Activated CD4-positive, alpha-beta T cell treated with anti-CD3 and anti-CD28 coated beads, Interleukin-2, amount 10 ng/mL, durations not matched to agents 24 days and 14 days (primary cell): ENCODE data around the gene DNAJC12. TPM values are rescaled to one million over a fixed set of nuclear protein-coding genes. Genes with fewer than 3 reads are reported as not detected.

Experiments used
- DNase-seq: peaks from one replicate; pipeline ENCODE4 v3.0.0; 2022
- H3K27ac Mint-ChIP-seq: one replicate; pipeline ENCODE4 v1.8.0; 2022; ENCODE audit warnings: mild to moderate bottlenecking, mixed read lengths
- H3K27me3 Mint-ChIP-seq: one replicate; pipeline ENCODE4 v1.8.0; 2022; ENCODE audit warnings: mixed read lengths
- H3K36me3 Mint-ChIP-seq: one replicate; pipeline ENCODE4 v1.8.0; 2022; ENCODE audit warnings: low read depth, mild to moderate bottlenecking, mixed read lengths
- H3K4me1 Mint-ChIP-seq: one replicate; pipeline ENCODE4 v1.8.0; 2021; ENCODE audit warnings: mixed read lengths
- H3K4me3 Mint-ChIP-seq: one replicate; pipeline ENCODE4 v1.8.0; 2022; ENCODE audit warnings: mild to moderate bottlenecking, moderate library complexity, mixed read lengths
- H3K9me3 Mint-ChIP-seq: one replicate; pipeline ENCODE4 v1.8.0; 2021; ENCODE audit warnings: mixed read lengths
- intact Hi-C: fragments of 100-400 bp; cut with micrococcal nuclease; formaldehyde crosslinking; loops from one replicate; pipeline ENCODE4 v1.15.1; 2023
- total RNA-seq: library from RNA; stranded (reverse); gene quantifications from 2 replicates; pipeline ENCODE4 v1.2.3, GENCODE V29; 2022

The DNAJC12 gene
- total RNA-seq, 1 donor from 2014 or later: 23.8 TPM

DNA sequence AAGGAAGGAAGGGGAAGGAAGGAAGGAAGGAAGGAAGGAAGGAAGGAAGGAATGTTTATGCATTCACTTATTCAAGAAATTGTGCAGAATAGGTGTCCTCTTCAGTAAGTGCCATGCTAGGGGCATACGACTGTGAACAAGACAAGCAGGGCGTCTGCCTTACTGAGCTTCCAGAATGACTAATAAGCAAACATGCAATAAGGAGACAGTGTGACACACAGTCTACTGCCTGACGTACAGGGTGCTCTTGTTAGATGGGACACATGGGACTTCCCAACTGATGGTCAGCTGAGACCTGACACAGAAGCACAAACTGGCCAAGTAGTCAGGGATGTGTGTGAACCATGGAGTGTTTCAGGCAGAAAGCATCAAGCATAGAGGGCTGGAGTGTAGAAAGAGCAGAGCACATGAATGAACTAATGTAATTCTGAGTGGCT, 18.2 kb downstream of the DNAJC12 start:
- intact Hi-C loops: no loop called here
- Mint-ChIP-seq H3K27ac (peak overlapping the region; percentile 49), H3K27me3 (no peaks in the 10 kb centered on the region), H3K4me1 (peaks cover 18% of the 10 kb centered on the region), H3K9me3 (no peaks in the 10 kb centered on the region), H3K4me3 (no peak overlapping the region), H3K36me3 (peaks cover 11% of the 10 kb centered on the region)
- no peak for DNase-seq

DNA sequence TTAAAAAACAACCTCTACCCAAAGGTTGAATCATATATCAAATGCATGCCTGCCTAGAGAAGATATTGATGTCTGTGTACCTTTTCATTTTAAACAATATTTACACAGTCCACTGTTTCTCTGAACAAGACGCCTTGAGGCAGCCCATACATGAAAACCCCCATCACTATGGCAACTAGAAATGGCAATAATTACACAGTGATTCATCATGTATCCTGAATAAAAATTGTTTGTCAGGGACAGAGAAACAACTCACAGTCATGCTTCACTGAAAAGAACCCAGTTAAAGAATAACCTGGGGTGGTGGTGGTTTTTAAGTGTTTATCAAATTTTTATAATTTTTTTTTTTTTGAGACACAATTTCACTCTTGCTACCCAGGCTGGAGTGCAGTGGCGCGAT, 19.7 kb downstream of the DNAJC12 start:
- intact Hi-C loops: no loop called here
- Mint-ChIP-seq H3K4me1 (peaks cover 18% of the 10 kb centered on the region), H3K27me3 (no peaks in the 10 kb centered on the region), H3K27ac (peak overlapping the region; percentile 46), H3K4me3 (no peak overlapping the region), H3K36me3 (peaks cover 11% of the 10 kb centered on the region), H3K9me3 (no peaks in the 10 kb centered on the region)
- no peak for DNase-seq

DNA sequence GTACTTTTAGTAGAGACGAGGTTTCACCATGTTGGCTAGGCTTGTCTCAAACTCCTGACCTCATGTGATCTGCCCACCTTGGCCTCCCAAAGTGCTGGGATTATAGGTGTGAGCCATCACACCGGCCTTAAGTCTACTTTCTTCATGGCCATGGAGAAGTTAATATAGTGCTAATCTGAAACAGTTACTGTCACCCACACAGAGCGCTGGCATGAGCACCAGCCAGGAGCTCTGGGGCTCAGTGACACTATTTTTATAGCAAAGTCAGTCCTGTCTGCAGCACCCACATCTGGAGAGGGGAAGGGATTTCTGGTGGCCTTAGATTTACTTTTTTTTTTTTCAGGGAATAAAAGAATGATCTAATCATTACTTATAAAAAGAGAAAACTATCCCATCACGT, 21.3 kb downstream of the DNAJC12 start:
- no peaks in the 10 kb centered on the region for H3K27me3 Mint-ChIP-seq
- H3K36me3 Mint-ChIP-seq: peaks cover 7% of the 10 kb centered on the region
- peak overlapping the region; percentile 22 for H3K4me3 Mint-ChIP-seq
- DNase-seq: no peak
- no peaks in the 10 kb centered on the region for H3K9me3 Mint-ChIP-seq
- intact Hi-C loops: no loop called here
- H3K27ac Mint-ChIP-seq: peak overlapping the region; percentile 79
- H3K4me1 Mint-ChIP-seq: peaks cover 14% of the 10 kb centered on the region

DNA sequence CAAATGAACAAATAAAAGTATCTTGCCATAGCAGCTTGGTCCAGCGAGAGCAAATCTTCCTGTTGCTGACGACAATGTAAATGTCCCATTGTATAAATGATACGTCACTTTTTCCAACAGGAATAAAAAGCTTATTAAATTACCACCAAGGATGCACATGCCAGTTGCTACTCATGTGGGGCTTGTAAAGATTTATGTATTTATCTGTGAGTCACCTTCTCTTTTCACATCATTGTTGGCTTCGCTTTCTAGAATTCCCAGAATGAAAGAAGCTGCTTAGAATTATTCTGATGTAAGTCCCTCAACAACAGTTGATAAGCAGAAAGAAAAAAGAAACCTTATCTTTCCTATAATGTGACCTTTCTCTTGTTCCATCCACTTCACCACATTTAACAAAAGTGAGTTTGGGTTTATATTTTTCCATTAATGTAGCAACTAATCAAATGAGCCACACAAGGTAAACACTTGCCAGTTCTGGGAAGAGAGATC, 22.4 kb downstream of the DNAJC12 start:
- intact Hi-C loops: loop anchor here (1.0 kb wide), 2 partner anchors 12 to 24 kb away; no protein-coding TSS in a partner anchor
- Mint-ChIP-seq H3K4me3 (peak overlapping the region; percentile 37), H3K27me3 (no peaks in the 10 kb centered on the region), H3K36me3 (peaks cover 12% of the 10 kb centered on the region), H3K4me1 (peaks cover 13% of the 10 kb centered on the region), H3K27ac (peak overlapping the region; percentile 73), H3K9me3 (no peaks in the 10 kb centered on the region)
- DNase-seq: no peak

DNA sequence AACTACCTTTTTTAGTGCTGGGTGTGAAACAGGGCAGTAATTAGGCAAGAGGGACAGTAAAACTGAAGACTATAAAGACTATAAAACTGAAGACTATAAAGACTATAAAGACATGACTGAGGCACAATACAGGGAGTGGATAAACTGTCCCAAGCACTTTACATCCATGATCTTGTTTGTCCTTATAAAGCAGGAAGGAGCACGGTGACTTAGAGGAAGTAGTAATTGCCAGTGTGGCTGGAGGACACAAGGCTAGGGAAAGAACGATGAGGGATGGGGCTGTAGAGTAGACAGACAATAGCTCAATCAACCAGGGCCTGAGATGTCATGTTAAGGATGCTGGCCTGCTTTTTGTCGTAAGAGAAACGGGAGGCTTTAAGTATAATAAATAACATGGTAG, 26.0 kb downstream of the DNAJC12 start:
- Mint-ChIP-seq H3K27ac (no peak overlapping the region), H3K27me3 (no peaks in the 10 kb centered on the region), H3K4me1 (peaks cover 14% of the 10 kb centered on the region), H3K4me3 (no peak overlapping the region), H3K36me3 (peaks cover 21% of the 10 kb centered on the region), H3K9me3 (peaks cover 9% of the 10 kb centered on the region)
- intact Hi-C loops: no loop called here
- DNase-seq: no peak

DNA sequence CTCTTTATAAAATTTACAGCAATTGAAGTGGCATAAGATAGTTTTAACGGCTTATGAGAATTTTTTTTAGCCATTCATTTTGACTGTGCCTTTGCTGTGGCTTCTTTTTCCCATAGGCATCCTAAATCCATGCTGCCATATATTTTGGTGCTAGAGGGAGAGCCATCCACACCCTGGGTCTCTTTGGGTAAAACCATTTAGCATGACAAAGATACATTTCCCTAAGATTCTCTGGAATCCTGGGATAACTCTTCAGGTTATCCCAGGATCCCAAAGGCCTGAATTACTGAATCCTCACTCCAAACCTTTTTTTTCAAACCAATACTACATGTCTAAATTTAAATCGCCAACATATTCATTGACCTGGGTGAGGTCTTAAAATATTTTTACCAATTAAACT, 28.9 kb downstream of the DNAJC12 start:
- H3K4me1 Mint-ChIP-seq: peaks cover 11% of the 10 kb centered on the region
- no peak overlapping the region for H3K27ac Mint-ChIP-seq
- no peak for DNase-seq
- H3K27me3 Mint-ChIP-seq: no peaks in the 10 kb centered on the region
- H3K4me3 Mint-ChIP-seq: no peak overlapping the region
- intact Hi-C loops: no loop called here
- peaks cover 24% of the 10 kb centered on the region for H3K36me3 Mint-ChIP-seq
- peaks cover 9% of the 10 kb centered on the region for H3K9me3 Mint-ChIP-seq

DNA sequence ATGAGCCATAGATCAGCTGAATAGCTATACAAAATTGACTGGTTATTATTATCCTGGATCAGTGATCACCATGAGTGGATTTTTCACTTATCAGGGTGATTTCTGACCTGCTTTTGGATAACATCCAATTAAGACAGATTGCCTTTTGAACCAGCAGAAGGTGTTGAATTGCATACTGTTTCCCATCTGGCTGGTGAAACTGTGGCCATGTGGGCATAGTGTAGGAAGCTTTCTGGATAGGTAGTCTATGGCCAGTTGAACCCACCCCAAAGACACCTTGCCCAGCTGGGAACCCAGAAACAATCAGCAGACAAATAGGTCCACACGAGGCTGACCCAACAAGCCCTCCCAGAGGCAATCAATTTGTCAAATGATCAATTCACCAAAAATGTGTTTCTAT, 29.3 kb downstream of the DNAJC12 start:
- Mint-ChIP-seq H3K4me3 (no peak overlapping the region), H3K27me3 (no peaks in the 10 kb centered on the region), H3K4me1 (peaks cover 15% of the 10 kb centered on the region), H3K27ac (no peak overlapping the region), H3K9me3 (peaks cover 9% of the 10 kb centered on the region), H3K36me3 (peaks cover 24% of the 10 kb centered on the region)
- no peak for DNase-seq
- intact Hi-C loops: no loop called here

DNA sequence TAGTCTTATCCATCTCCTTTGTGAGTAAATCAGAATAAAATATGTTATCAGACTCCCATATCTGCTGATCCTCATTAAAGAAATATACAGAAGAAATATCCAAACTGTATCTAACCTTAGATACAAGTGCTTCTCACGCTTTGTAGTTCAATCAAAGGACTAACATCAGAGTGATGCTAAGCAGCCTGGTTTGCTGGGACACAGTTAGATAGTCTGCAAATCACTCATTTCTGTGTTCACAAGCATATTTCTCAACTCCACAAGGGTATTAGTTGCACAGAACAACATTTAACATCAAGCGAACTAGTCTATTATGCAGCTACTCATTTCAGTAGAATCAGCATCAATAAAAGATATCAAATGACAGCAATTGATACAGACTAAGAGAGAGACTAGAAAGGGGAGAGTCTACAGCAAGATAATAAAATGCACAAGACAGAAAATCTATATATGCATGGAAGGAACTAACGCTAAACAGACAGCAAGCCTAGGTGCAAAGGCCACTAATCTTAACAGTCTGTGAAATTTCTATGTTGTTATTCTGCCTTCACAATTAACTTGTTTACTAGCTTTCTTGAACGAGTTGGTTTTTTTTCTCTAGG, 30.0 kb downstream of the DNAJC12 start:
- DNase-seq: no peak
- Mint-ChIP-seq H3K4me1 (peaks cover 21% of the 10 kb centered on the region), H3K27ac (no peak overlapping the region), H3K9me3 (peaks cover 9% of the 10 kb centered on the region), H3K27me3 (no peaks in the 10 kb centered on the region), H3K4me3 (no peak overlapping the region), H3K36me3 (peaks cover 24% of the 10 kb centered on the region)
- intact Hi-C loops: no loop called here

DNA sequence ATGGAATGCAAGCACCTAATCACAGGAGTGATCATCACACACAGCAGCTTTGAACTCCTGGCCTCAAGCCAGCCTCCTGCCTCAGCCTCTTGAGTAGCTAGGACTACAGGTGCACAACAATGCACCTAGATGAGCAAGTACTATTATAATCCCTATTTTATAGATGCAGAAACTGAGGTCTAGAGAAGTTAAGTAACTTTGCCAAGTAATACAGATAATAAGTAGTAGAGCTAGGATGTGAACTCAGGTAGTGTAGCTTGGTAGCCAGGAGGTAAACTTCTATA, 33.7 kb downstream of the DNAJC12 start:
- H3K36me3 Mint-ChIP-seq: peaks cover 10% of the 10 kb centered on the region
- peaks cover 3% of the 10 kb centered on the region for H3K9me3 Mint-ChIP-seq
- peak overlapping the region; percentile 84 for H3K27ac Mint-ChIP-seq
- no peak for DNase-seq
- intact Hi-C loops: no loop called here
- no peaks in the 10 kb centered on the region for H3K27me3 Mint-ChIP-seq
- no peak overlapping the region for H3K4me3 Mint-ChIP-seq
- peaks cover 22% of the 10 kb centered on the region for H3K4me1 Mint-ChIP-seq

DNA sequence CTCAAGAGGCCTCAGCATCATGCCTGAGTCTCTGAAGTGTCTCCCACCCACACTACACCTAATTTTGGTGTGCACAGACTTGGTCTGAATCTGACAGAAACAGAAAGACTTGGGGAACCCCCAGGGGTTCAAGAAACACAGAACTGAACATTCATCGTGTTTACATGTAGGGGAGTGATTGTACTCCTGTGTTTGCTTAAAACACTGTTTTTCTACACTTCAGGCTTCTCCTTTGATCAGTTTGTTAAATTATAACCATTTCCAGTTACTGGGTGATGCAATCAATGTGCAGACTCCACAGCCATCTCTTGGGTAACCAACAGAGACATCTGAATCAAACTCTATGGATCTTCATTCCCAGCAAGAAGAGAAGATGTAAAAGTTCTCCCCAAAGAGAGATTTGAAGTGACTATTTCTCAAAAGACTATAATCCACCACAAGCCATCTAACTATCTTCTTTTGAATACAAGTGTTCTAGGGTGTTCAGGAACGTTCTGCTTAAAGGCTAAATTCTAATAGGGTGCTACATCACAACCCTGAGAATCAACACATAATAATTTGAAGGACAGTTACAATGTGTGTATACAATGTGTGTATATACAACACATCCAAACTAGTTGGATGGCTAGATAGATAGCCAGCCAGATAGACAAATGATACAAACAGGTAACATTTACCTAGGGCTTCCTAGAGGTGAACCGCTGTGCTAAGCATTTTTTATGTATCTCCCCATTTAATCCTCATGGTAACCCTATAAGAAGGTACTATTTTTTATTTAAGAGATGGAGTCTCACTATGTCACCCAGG, 34.2 kb downstream of the DNAJC12 start:
- H3K27ac Mint-ChIP-seq: peak overlapping the region; percentile 84
- peaks cover 22% of the 10 kb centered on the region for H3K4me1 Mint-ChIP-seq
- DNase-seq: no peak
- peak overlapping the region; percentile 30 for H3K4me3 Mint-ChIP-seq
- no peaks in the 10 kb centered on the region for H3K9me3 Mint-ChIP-seq
- intact Hi-C loops: loop anchor here (1.0 kb wide), 3 partner anchors 12 to 46 kb away; no protein-coding TSS in a partner anchor
- H3K27me3 Mint-ChIP-seq: no peaks in the 10 kb centered on the region
- H3K36me3 Mint-ChIP-seq: peaks cover 7% of the 10 kb centered on the region

DNA sequence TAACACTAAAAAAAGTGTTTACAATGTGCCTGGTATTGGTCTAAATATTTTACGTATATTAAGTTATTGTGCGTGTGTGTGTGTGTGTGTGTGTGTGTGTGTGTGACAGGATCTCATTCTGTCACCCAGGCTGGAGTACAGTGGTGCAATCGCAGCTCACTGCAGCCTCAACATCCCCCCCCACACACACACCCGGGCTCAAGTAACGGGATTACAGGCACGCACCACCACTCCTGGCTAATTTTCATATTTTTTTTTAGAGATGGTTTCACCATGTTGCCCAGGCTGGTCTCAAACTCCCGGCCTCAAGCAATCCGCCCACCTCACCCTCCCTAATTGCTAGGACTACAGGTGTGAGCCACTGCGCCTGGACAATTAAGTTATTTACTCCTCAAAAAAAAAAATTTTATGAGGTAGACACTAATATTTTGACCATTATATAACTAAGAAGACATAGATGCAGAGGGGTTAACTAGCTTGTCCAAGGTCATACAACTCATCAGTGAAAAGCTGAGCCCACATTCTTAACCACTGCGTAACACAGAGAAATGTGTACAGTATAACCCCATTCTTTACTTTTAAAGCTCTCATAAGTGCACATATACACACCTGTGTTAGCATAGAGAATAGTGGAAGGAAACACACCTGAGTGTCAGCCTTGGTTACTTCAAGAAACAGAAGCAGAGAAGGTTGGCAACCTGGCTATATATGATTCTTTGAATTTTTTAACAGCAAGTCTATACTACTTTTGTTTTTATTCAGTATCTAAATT, 35.0 kb downstream of the DNAJC12 start:
- Mint-ChIP-seq H3K9me3 (no peaks in the 10 kb centered on the region), H3K27ac (peak overlapping the region; percentile 29), H3K36me3 (peaks cover 5% of the 10 kb centered on the region), H3K4me3 (no peak overlapping the region), H3K4me1 (peaks cover 22% of the 10 kb centered on the region), H3K27me3 (no peaks in the 10 kb centered on the region)
- intact Hi-C loops: loop anchor here (1.0 kb wide), 3 partner anchors 12 to 46 kb away; no protein-coding TSS in a partner anchor
- DNase-seq: no peak

DNA sequence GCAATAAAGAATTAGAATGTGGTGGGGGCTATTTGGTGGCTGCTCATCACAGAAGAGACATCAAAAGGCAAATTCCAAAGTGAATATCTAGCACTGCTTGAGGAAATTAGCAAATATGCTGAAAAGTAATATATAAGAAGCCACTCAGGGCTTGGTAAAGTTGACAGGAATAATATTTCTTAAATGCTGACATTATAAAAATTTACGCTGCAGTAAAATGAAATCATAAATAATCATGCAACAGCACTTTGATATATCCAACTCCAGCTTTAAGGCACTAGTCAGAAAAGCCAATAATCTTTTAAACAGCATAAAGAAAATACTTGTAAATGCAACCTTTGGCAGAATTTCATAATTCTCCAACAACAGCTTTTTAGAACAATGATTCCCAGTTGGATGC, 36.9 kb downstream of the DNAJC12 start:
- H3K4me1 Mint-ChIP-seq: peaks cover 15% of the 10 kb centered on the region
- intact Hi-C loops: no loop called here
- no peaks in the 10 kb centered on the region for H3K9me3 Mint-ChIP-seq
- no peaks in the 10 kb centered on the region for H3K27me3 Mint-ChIP-seq
- no peak for DNase-seq
- H3K36me3 Mint-ChIP-seq: peaks cover 3% of the 10 kb centered on the region
- no peak overlapping the region for H3K27ac Mint-ChIP-seq
- H3K4me3 Mint-ChIP-seq: no peak overlapping the region

DNA sequence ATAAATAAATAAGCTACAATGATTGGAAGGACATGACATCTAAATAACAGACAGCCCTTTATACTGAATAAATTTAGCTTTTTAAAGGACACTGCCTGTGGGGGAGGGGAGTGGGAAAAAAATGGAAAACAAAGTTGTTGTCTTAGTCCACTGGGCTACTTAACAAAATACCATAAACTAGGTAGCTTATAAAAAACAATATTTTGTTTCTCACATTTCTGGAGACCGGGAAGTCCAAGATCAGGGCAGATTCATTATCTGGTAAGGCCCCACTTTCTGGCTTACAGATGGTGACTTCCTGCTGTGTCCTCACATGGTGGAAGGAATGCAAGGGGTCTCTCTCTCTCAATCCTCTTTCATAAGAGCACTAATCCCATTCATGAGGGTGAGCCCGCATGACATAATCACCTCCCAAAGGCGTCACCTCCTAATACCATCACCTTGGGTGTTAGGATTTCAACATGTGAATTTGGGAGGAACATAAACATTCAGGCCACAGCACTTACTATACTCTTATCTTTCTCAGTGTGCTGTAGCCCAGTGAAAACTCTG, 43.0 kb downstream of the DNAJC12 start:
- intact Hi-C loops: no loop called here
- no peak overlapping the region for H3K4me3 Mint-ChIP-seq
- H3K4me1 Mint-ChIP-seq: peaks cover 20% of the 10 kb centered on the region
- no peaks in the 10 kb centered on the region for H3K36me3 Mint-ChIP-seq
- H3K27ac Mint-ChIP-seq: no peak overlapping the region
- H3K27me3 Mint-ChIP-seq: no peaks in the 10 kb centered on the region
- no peaks in the 10 kb centered on the region for H3K9me3 Mint-ChIP-seq
- no peak for DNase-seq

DNA sequence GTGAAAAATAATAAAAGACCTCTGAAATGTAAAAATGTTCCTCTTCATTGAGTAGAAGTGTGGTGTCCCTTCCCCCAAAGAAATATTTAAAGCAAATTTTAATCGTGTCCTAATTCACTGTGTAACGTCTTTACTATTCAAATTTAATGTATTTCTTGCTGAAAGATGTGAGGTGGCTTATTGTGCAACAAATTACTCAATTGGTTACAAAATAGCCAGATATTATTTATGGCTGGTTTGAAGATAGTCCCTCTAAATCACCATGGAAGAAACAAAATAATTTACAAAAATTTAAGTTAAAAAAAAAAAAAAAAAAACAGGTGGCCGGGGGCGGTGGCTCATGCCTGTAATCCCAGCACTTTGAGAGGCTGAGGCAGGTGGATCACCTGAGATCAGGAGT, 43.7 kb downstream of the DNAJC12 start:
- H3K27me3 Mint-ChIP-seq: no peaks in the 10 kb centered on the region
- intact Hi-C loops: no loop called here
- no peaks in the 10 kb centered on the region for H3K36me3 Mint-ChIP-seq
- peaks cover 20% of the 10 kb centered on the region for H3K4me1 Mint-ChIP-seq
- H3K4me3 Mint-ChIP-seq: no peak overlapping the region
- DNase-seq: no peak
- H3K9me3 Mint-ChIP-seq: no peaks in the 10 kb centered on the region
- no peak overlapping the region for H3K27ac Mint-ChIP-seq
